ENCODE data around the gene ACAD11. TPM values are rescaled to one million over a fixed set of nuclear protein-coding genes. Genes with fewer than 3 reads are reported as not detected.

Gene ACAD11
- polyA plus RNA-seq, 10 donors = 7.4 to 23.0 (median 10.7) TPM

DNA sequence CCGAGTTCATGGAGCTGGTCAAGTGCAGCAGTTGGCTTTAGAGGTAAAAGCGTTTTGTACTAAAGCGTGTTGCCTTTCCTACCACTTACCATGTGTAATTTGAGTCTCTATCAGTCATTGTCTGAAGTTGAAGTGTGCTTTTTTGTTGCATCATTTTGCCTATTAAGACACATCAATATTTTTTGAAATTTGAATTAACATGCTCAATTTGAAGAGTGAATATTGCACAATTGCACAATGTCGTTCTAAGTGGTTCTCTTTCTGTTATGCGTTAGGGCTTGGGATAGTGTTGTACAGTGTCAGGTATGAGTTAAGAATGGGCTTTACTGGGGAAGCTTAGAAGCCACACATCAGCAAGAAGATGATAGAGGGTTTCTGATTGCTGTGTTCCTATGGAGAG is 146.6 kb downstream of the ACAD11 start:
- DNase-seq = no peak

DNA sequence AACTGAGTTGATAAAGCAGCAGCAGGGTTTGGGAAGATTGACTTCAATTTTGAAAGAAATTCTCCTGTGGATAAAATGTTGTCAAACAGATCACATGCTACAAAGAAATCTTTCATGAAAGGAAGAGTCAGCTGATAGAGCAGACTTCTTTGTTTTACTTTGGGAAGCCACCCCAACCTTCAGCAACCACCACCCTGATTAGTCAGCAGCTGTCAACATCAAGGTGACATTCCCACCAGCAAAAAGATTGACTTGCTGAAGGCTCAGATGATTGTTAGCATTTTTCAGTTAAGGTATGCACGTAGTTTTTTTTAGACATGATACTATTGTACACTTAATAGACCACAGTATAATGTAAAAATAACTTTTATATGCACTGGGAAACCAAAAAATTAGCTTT is 150.1 kb downstream of the ACAD11 start:
- no peak for DNase-seq

DNA sequence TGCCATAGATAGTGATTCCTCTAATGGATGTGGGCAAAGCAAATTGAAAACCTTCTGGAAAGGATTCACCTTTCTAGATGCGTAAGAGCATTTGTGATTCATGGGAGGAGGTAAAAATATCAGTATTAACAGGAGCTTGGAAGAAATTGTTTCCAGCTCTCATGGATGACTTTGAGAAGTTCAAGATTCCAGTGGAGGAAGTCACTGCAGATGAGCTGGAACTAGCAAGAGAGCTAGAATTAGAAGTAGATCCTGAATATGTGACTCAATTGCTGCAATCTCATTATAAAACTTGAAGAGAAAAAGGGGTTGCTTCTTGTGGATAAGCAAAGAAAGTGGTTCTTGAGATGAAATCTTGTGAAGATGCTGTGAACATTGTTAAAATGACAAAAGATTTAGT is 150.5 kb downstream of the ACAD11 start:
- DNase-seq = no peak

Other genes starting within 250 kb of the ACAD11 start
- 10 to 100 TPM; 29.4 to 45.0 (median 38.1) TPM for gene DNAJC13, start 242.3 kb downstream of the ACAD11 start, polyA plus RNA-seq (ENCODE audit: insufficient read length in 10 of 10)
- gene ACKR4, start 62.5 kb downstream of the ACAD11 start, polyA plus RNA-seq (ENCODE audit: insufficient read length in 10 of 10) = 10 to 100 TPM in 1 of 10 donors, 1 to 10 TPM in 7, under 1 TPM in 2; 0.58 to 10.7 (median 1.6) TPM
- gene UBA5, start 520 bp upstream of the ACAD11 start, polyA plus RNA-seq (ENCODE audit: insufficient read length in 10 of 10) = 10 to 100 TPM; 31.9 to 46.2 (median 37.4) TPM
- 10 to 100 TPM; 19.2 to 52.4 (median 32.0) TPM for gene NPHP3, start 62.6 kb upstream of the ACAD11 start, polyA plus RNA-seq (ENCODE audit: insufficient read length in 10 of 10)